Breast epithelium (tissue), 3 donors: Measurements from ENCODE around the gene COX7B.

Experiments used
- CTCF ChIP-seq, 3 donors: fragments of 450-650 bp; IDR thresholded peaks; one replicate each; pipeline ENCODE4 v1.5.1; 2016 to 2017; ENCODE audit warnings: antibody characterized with exemption in 3 of 3, mild to moderate bottlenecking in 3 of 3, moderate library complexity in 3 of 3
- POLR2AphosphoS5 ChIP-seq, 3 donors: sonication (generic); formaldehyde crosslinking; IDR thresholded peaks; one replicate each; pipeline ENCODE4 v1.6.1; 2017; ENCODE audit warnings: antibody characterized with exemption in 3 of 3

- no peak for TF ChIP-seq POLR2AphosphoS5 (IDR thresholded peaks at IDR 0.05)
- TF ChIP-seq CTCF (IDR thresholded peaks at IDR 0.05): no peak
Measured at GRCh38 chrX:77930581-77930980, 31.3 kb downstream of the COX7B start.
